Spleen (tissue), 7 donors: ENCODE results near the gene CDS2.
A peak's percentile ranks its signal among the peaks of the same experiment; 100 is the strongest.

Experiments
- CTCF ChIP-seq, 11 experiments: fragments of 200-600 bp in 7 of 11; fragments of 450-650 bp in 4 of 11; sonication (generic) in 4 of 11; IDR thresholded peaks in 8 of 11; conservative IDR thresholded peaks in 3 of 11; 1 replicate in 7 of 11; 2 replicates in 4 of 11; pipeline versions ENCODE4 v1.4.0 to v1.8.0; 2016 to 2021; ENCODE audit warnings: antibody characterized with exemption in 11 of 11, inconsistent platforms in 4 of 11, mild to moderate bottlenecking in 1 of 11
- POLR2A ChIP-seq, 3 donors: fragments of 450-650 bp; IDR thresholded peaks; one replicate each; pipeline ENCODE4 v1.5.1; 2017; ENCODE audit warnings: antibody characterized with exemption in 3 of 3, mild to moderate bottlenecking in 1 of 3
- donor health status: DM: no; HTN: no; CAD: no; lungs with moderate emphysema.
- donor health status: DM: no; HTN: no; CAD: no.
- donor health status: DM: no; HTN: no; CAD: no.

GRCh38 chr20:5127204-5127858 is 523 bp downstream of the CDS2 start:
- TF ChIP-seq POLR2A (IDR thresholded peaks at IDR 0.05) (peak in 1 of 3 donors; percentile 18), CTCF (IDR thresholded peaks at IDR 0.05 in 8 of 11, conservative IDR thresholded peaks at IDR 0.05 in 3 of 11) (no peak)
